DND-41 (cell line): Measurements from ENCODE around the gene RPH3AL.

Experiments used
- ATAC-seq: fragments of 200-7000 bp; cut with Tn5 transposase; 3 replicates; pipeline ENCODE4 v1.9.1; 2021; ENCODE audit warnings: low read depth; ENCODE audit not compliant: insufficient read depth
- DNase-seq: peaks from one replicate; pipeline ENCODE4 v3.0.0-alpha.2; 2020
- H2AFZ ChIP-seq: 2 replicates; pipeline ENCODE4 v1.6.0; 2012; ENCODE audit warnings: low read depth, low read length
- H3K27ac ChIP-seq: 2 replicates; pipeline ENCODE4 v1.5.1; 2012; ENCODE audit warnings: low read length, inconsistent platforms
- H3K27me3 ChIP-seq: fragments of 200-600 bp; sonication (generic); 2 replicates; pipeline ENCODE4 v1.6.0; 2012; ENCODE audit warnings: low read length, mild to moderate bottlenecking, inconsistent platforms; ENCODE audit not compliant: insufficient read depth, poor library complexity
- H3K36me3 ChIP-seq: 2 replicates; pipeline ENCODE4 v1.5.1; 2012; ENCODE audit warnings: low read length, inconsistent platforms; ENCODE audit not compliant: insufficient read depth
- H3K4me1 ChIP-seq: 2 replicates; pipeline ENCODE4 v1.5.1; 2012; ENCODE audit warnings: mild to moderate bottlenecking, low read length; ENCODE audit not compliant: insufficient read depth
- H3K4me2 ChIP-seq: 2 replicates; pipeline ENCODE4 v1.6.0; 2012; ENCODE audit warnings: mild to moderate bottlenecking, moderate library complexity, low read length, inconsistent platforms; ENCODE audit not compliant: insufficient read depth
- H3K4me3 ChIP-seq, 2 experiments: fragments of 200-600 bp in 1 of 2; shearing (Covaris generic) in 1 of 2; 2 replicates each; pipeline ENCODE4 v1.5.1; 2012 to 2016; ENCODE audit warnings: inconsistent platforms in 2 of 2, low read length in 2 of 2, mild to moderate bottlenecking in 2 of 2, low read depth in 1 of 2, moderate library complexity in 1 of 2
- H3K79me2 ChIP-seq: 2 replicates; pipeline ENCODE4 v1.6.0; 2012; ENCODE audit warnings: low read length, inconsistent platforms; ENCODE audit not compliant: insufficient read depth
- H3K9ac ChIP-seq: 2 replicates; pipeline ENCODE4 v1.6.0; 2012; ENCODE audit warnings: low read depth, mild to moderate bottlenecking, inconsistent platforms, low read length, moderate library complexity
- H3K9me3 ChIP-seq: 2 replicates; pipeline ENCODE4 v1.5.1; 2012; ENCODE audit warnings: low read length, moderate library complexity, mild to moderate bottlenecking, inconsistent platforms; ENCODE audit not compliant: insufficient read depth, severe bottlenecking
- H4K20me1 ChIP-seq: 2 replicates; pipeline ENCODE4 v1.6.0; 2012; ENCODE audit warnings: low read length; ENCODE audit not compliant: insufficient read depth
- CTCF ChIP-seq: IDR thresholded peaks from 2 replicates; pipeline ENCODE4 v1.5.1; 2012; ENCODE audit warnings: borderline replicate concordance, low read length, moderate library complexity, mild to moderate bottlenecking; ENCODE audit not compliant: poor library complexity, severe bottlenecking; ENCODE audit errors: extremely low read depth
- EZH2 ChIP-seq: IDR thresholded peaks from 3 replicates; pipeline ENCODE4 v1.6.1; 2012; ENCODE audit warnings: borderline replicate concordance, low read depth, mild to moderate bottlenecking, moderate library complexity, low read length, inconsistent platforms; ENCODE audit not compliant: severe bottlenecking

Gene RPH3AL

GRCh38 chr17:280901-281300, 71.7 kb downstream of the RPH3AL start:
- Histone ChIP-seq H4K20me1 (peaks cover 4% of the 10 kb centered on the region; the same call in 1 of the 2 replicates), H2AFZ (no peak overlapping the region), H3K4me2 (no peak overlapping the region), H3K27ac (no peak overlapping the region), H3K9me3 (no peaks in the 10 kb centered on the region), H3K27me3 (peaks cover 20% of the 10 kb centered on the region), H3K79me2 (no peaks in the 10 kb centered on the region), H3K36me3 (no peaks in the 10 kb centered on the region), H3K4me3 (no peak overlapping the region), H3K9ac (no peak overlapping the region), H3K4me1 (no peaks in the 10 kb centered on the region)
- TF ChIP-seq CTCF, result no peak
- TF ChIP-seq EZH2, result no peak
- DNase-seq, result no peak
- ATAC-seq, result no peak

- Histone ChIP-seq H3K9ac (no peak overlapping the region), H3K9me3 (no peaks in the 10 kb centered on the region), H3K4me2 (no peak overlapping the region), H3K79me2 (no peaks in the 10 kb centered on the region), H3K4me1 (no peaks in the 10 kb centered on the region), H3K36me3 (no peaks in the 10 kb centered on the region), H3K4me3 (no peak overlapping the region), H2AFZ (no peak overlapping the region), H3K27ac (no peak overlapping the region), H3K27me3 (peaks cover 20% of the 10 kb centered on the region), H4K20me1 (no peaks in the 10 kb centered on the region)
- ATAC-seq (no peak), DNase-seq (no peak)
- TF ChIP-seq EZH2, result no peak
- no peak for TF ChIP-seq CTCF
Measured at GRCh38 chr17:280216-280615, 72.4 kb downstream of the RPH3AL start.

- no peaks in the 10 kb centered on the region for H3K79me2 ChIP-seq
- no peak overlapping the region for H3K4me3 ChIP-seq
- H3K36me3 ChIP-seq, result no peaks in the 10 kb centered on the region
- H3K9me3 ChIP-seq, result no peaks in the 10 kb centered on the region
- no peaks in the 10 kb centered on the region for H3K4me1 ChIP-seq
- ATAC-seq (no peak), DNase-seq (no peak)
- no peak overlapping the region for H3K27ac ChIP-seq
- no peak overlapping the region for H3K4me2 ChIP-seq
- H4K20me1 ChIP-seq, result no peaks in the 10 kb centered on the region
- H3K9ac ChIP-seq, result no peak overlapping the region
- peaks cover 20% of the 10 kb centered on the region for H3K27me3 ChIP-seq
- no peak overlapping the region for H2AFZ ChIP-seq
- TF ChIP-seq EZH2, result no peak
- TF ChIP-seq CTCF, result no peak
Measured at GRCh38 chr17:279776-280175, 72.8 kb downstream of the RPH3AL start.

GRCh38 chr17:279331-279730, 73.3 kb downstream of the RPH3AL start:
- Histone ChIP-seq H3K27me3 (peaks cover 20% of the 10 kb centered on the region), H3K4me1 (no peaks in the 10 kb centered on the region), H3K36me3 (no peaks in the 10 kb centered on the region), H3K9ac (no peak overlapping the region), H4K20me1 (no peaks in the 10 kb centered on the region), H3K4me3 (no peak overlapping the region), H3K79me2 (no peaks in the 10 kb centered on the region), H2AFZ (no peak overlapping the region), H3K9me3 (no peaks in the 10 kb centered on the region), H3K27ac (no peak overlapping the region), H3K4me2 (no peak overlapping the region)
- TF ChIP-seq CTCF (no peak), EZH2 (no peak)
- no peak for DNase-seq
- ATAC-seq, result no peak
